ENCODE results near the gene NOXO1. TPM values are rescaled to one million over a fixed set of nuclear protein-coding genes. Genes with fewer than 3 reads are reported as not detected.

NOXO1 gene
- total and polyA plus RNA-seq, 4 donors = 0.28 to 0.67 (median 0.63) TPM; not detected in 1

DNA sequence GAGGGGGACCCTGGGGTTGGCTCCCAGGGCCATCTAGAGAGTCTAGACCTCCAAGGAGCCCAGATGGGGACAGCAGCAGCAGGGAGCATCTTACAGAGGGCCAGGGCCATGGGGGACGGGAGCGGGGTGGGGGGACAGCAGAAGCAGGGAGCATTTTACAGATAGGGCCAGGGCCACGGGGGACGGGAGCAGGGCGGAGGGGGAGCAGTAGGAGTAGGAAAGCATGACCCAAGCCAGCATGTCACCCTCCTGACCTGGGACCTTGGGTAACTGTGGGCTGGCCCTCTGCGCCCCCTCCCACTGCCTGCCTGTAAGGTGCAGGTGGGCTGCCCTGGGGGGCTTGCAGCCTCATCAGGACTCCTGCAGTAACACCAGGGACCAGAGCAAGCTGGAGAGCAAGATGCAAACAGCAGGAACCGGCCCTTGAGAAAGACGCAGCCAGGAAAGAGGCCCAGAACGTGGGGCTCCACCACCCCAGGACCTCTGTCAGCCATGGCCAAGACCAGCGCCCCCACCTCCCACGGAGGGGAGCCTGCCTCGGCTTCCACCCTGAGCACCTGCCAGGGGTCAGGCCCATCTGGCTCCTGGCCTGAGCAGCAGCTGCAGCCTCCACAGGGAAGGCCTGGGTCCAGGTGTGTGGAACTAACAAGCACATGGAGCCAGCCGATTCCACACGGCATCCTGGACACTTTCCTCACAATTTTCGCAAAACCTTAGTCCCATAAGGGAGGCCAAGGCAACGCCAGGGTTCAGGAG, 26.0 kb upstream of the NOXO1 start:
- Histone ChIP-seq H3K27ac (ENCODE audit: low read depth in 1 of 2, low read length in 2 of 2) (peak overlapping the region; percentile 23 to 60), H3K36me3 (ENCODE audit: control insufficient read depth in 4 of 4, insufficient read depth in 3 of 4, low read depth in 1 of 4, low read length in 3 of 4) (peaks cover under 1 to 11% (median 2%) of the 10 kb centered on the region in 4 donors), H3K27me3 (ENCODE audit: control insufficient read depth in 4 of 4, insufficient read depth in 4 of 4, low read length in 3 of 4) (no peaks in the 10 kb centered on the region), H3K4me3 (ENCODE audit: low read depth in 1 of 3, low read length in 3 of 3) (no peak overlapping the region), H3K9ac (ENCODE audit: low read depth in 1 of 2, low read length in 2 of 2) (peak overlapping the region in 1 of 2 donors; percentile 5), H3K4me1 (ENCODE audit: control insufficient read depth in 4 of 4, insufficient read depth in 4 of 4, low read length in 3 of 4) (peaks cover 36 to 59% (median 53%) of the 10 kb centered on the region in 4 donors), H3K9me3 (ENCODE audit: control insufficient read depth in 4 of 4, low read length in 3 of 4) (no peaks in the 10 kb centered on the region)
- no peak for DNase-seq (ENCODE audit: low spot score)
- WGBS = 73% methylated on average over 16 of the region's 16 CpGs
- no peak for TF ChIP-seq RXRA (IDR thresholded peaks at IDR 0.05)
- TF ChIP-seq RAD21 (IDR thresholded peaks at IDR 0.05) = no peak
- TF ChIP-seq, protein P1, sequence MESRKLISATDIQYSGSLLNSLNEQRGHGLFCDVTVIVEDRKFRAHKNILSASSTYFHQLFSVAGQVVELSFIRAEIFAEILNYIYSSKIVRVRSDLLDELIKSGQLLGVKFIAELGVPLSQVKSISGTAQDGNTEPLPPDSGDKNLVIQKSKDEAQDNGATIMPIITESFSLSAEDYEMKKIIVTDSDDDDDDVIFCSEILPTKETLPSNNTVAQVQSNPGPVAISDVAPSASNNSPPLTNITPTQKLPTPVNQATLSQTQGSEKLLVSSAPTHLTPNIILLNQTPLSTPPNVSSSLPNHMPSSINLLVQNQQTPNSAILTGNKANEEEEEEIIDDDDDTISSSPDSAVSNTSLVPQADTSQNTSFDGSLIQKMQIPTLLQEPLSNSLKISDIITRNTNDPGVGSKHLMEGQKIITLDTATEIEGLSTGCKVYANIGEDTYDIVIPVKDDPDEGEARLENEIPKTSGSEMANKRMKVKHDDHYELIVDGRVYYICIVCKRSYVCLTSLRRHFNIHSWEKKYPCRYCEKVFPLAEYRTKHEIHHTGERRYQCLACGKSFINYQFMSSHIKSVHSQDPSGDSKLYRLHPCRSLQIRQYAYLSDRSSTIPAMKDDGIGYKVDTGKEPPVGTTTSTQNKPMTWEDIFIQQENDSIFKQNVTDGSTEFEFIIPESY (IDR thresholded peaks at IDR 0.05) = no peak
- TF ChIP-seq, protein P2, sequence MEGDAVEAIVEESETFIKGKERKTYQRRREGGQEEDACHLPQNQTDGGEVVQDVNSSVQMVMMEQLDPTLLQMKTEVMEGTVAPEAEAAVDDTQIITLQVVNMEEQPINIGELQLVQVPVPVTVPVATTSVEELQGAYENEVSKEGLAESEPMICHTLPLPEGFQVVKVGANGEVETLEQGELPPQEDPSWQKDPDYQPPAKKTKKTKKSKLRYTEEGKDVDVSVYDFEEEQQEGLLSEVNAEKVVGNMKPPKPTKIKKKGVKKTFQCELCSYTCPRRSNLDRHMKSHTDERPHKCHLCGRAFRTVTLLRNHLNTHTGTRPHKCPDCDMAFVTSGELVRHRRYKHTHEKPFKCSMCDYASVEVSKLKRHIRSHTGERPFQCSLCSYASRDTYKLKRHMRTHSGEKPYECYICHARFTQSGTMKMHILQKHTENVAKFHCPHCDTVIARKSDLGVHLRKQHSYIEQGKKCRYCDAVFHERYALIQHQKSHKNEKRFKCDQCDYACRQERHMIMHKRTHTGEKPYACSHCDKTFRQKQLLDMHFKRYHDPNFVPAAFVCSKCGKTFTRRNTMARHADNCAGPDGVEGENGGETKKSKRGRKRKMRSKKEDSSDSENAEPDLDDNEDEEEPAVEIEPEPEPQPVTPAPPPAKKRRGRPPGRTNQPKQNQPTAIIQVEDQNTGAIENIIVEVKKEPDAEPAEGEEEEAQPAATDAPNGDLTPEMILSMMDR (IDR thresholded peaks at IDR 0.05; ENCODE audit: low read depth, low read length, missing input control) = no peak
- no peak for TF ChIP-seq JUND (IDR thresholded peaks at IDR 0.05)
- TF ChIP-seq GABPA (IDR thresholded peaks at IDR 0.05 in 1 of 2, conservative IDR thresholded peaks at IDR 0.05 in 1 of 2) = no peak
- no peak for TF ChIP-seq SP1 (IDR thresholded peaks at IDR 0.05)
- TF ChIP-seq NR2F2 (IDR thresholded peaks at IDR 0.05) = no peak
- no peak for TF ChIP-seq TAF1 (conservative IDR thresholded peaks at IDR 0.05)
- no peak for TF ChIP-seq FOXA2 (IDR thresholded peaks at IDR 0.05)
- TF ChIP-seq HNF4A (conservative IDR thresholded peaks at IDR 0.05) = no peak
- TF ChIP-seq, protein P3, sequence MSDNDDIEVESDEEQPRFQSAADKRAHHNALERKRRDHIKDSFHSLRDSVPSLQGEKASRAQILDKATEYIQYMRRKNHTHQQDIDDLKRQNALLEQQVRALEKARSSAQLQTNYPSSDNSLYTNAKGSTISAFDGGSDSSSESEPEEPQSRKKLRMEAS (IDR thresholded peaks at IDR 0.05) = no peak
- TF ChIP-seq, protein P4, sequence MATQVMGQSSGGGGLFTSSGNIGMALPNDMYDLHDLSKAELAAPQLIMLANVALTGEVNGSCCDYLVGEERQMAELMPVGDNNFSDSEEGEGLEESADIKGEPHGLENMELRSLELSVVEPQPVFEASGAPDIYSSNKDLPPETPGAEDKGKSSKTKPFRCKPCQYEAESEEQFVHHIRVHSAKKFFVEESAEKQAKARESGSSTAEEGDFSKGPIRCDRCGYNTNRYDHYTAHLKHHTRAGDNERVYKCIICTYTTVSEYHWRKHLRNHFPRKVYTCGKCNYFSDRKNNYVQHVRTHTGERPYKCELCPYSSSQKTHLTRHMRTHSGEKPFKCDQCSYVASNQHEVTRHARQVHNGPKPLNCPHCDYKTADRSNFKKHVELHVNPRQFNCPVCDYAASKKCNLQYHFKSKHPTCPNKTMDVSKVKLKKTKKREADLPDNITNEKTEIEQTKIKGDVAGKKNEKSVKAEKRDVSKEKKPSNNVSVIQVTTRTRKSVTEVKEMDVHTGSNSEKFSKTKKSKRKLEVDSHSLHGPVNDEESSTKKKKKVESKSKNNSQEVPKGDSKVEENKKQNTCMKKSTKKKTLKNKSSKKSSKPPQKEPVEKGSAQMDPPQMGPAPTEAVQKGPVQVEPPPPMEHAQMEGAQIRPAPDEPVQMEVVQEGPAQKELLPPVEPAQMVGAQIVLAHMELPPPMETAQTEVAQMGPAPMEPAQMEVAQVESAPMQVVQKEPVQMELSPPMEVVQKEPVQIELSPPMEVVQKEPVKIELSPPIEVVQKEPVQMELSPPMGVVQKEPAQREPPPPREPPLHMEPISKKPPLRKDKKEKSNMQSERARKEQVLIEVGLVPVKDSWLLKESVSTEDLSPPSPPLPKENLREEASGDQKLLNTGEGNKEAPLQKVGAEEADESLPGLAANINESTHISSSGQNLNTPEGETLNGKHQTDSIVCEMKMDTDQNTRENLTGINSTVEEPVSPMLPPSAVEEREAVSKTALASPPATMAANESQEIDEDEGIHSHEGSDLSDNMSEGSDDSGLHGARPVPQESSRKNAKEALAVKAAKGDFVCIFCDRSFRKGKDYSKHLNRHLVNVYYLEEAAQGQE (IDR thresholded peaks at IDR 0.05) = no peak
- TF ChIP-seq YY1 (IDR thresholded peaks at IDR 0.05) = no peak

DNA sequence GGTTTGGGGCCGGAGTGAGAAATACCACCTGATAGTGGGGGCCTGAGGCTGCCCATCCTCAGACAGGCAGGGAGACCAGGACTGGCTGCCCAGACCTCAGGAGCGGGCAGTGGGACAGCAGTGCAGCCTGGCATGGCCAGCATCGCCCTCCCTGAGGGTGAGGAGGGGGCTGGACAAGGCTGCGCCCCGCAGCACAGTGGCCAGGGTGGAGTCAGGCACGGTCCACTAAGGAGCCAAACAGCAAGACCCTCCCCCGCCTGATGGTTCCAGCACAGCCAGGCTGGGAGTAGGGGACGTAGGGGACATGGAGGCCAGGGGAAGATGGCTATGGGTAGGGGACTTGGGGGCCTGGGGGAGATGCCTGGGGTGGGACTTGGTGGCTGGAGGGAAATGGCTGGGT, 25.0 kb upstream of the NOXO1 start:
- H3K27ac ChIP-seq (ENCODE audit: low read depth in 1 of 2, low read length in 2 of 2) = no peak overlapping the region
- WGBS = 94% methylated on average over 8 of the region's 8 CpGs
- no peaks in the 10 kb centered on the region for H3K9me3 ChIP-seq (ENCODE audit: control insufficient read depth in 4 of 4, low read length in 3 of 4)
- peaks cover 8 to 20% (median 10%) of the 10 kb centered on the region in 4 donors for H3K36me3 ChIP-seq (ENCODE audit: control insufficient read depth in 4 of 4, insufficient read depth in 3 of 4, low read depth in 1 of 4, low read length in 3 of 4)
- H3K4me1 ChIP-seq (ENCODE audit: control insufficient read depth in 4 of 4, insufficient read depth in 4 of 4, low read length in 3 of 4) = peaks cover 36 to 59% (median 53%) of the 10 kb centered on the region in 4 donors
- no peak for DNase-seq (ENCODE audit: low spot score)
- no peaks in the 10 kb centered on the region for H3K27me3 ChIP-seq (ENCODE audit: control insufficient read depth in 4 of 4, insufficient read depth in 4 of 4, low read length in 3 of 4)
- H3K4me3 ChIP-seq (ENCODE audit: low read depth in 1 of 3, low read length in 3 of 3) = no peak overlapping the region
- no peak overlapping the region for H3K9ac ChIP-seq (ENCODE audit: low read depth in 1 of 2, low read length in 2 of 2)
- TF ChIP-seq, protein P1 (IDR thresholded peaks at IDR 0.05) = no peak
- TF ChIP-seq JUND (IDR thresholded peaks at IDR 0.05) = no peak
- no peak for TF ChIP-seq SP1 (IDR thresholded peaks at IDR 0.05)
- TF ChIP-seq, protein P4 (IDR thresholded peaks at IDR 0.05) = no peak
- TF ChIP-seq GABPA (IDR thresholded peaks at IDR 0.05 in 1 of 2, conservative IDR thresholded peaks at IDR 0.05 in 1 of 2) = no peak
- TF ChIP-seq YY1 (IDR thresholded peaks at IDR 0.05) = no peak
- TF ChIP-seq NR2F2 (IDR thresholded peaks at IDR 0.05) = no peak

Data from liver (tissue), 9 donors.